ENCODE data around the gene IMMP2L.

IMMP2L gene

GRCh38 chr7:111238886-111239285, 323.4 kb downstream of the IMMP2L start:
- Histone ChIP-seq H3K27me3 (ENCODE audit: control insufficient read depth, insufficient read depth, low read length, poor library complexity, severe bottlenecking) (no peaks in the 10 kb centered on the region), H3K36me3 (ENCODE audit: control insufficient read depth, insufficient read depth, low read length) (no peaks in the 10 kb centered on the region), H3K27ac (ENCODE audit: insufficient read depth, low read depth, low read length, poor library complexity, severe bottlenecking) (no peak overlapping the region), H3K4me3 (ENCODE audit: insufficient read depth, low read depth, low read length) (no peak overlapping the region), H3K9me3 (ENCODE audit: control insufficient read depth, low read length) (no peaks in the 10 kb centered on the region), H3K4me1 (ENCODE audit: control insufficient read depth, insufficient read depth, low read length) (no peaks in the 10 kb centered on the region)
- WGBS, 2 experiments = 82 to 87% methylated on average over 1 of the region's 1 CpG

- Histone ChIP-seq H3K27ac (ENCODE audit: insufficient read depth, low read depth, low read length, poor library complexity, severe bottlenecking) (no peak overlapping the region), H3K4me1 (ENCODE audit: control insufficient read depth, insufficient read depth, low read length) (no peaks in the 10 kb centered on the region), H3K4me3 (ENCODE audit: insufficient read depth, low read depth, low read length) (no peak overlapping the region), H3K36me3 (ENCODE audit: control insufficient read depth, insufficient read depth, low read length) (no peaks in the 10 kb centered on the region), H3K9me3 (ENCODE audit: control insufficient read depth, low read length) (no peaks in the 10 kb centered on the region), H3K27me3 (ENCODE audit: control insufficient read depth, insufficient read depth, low read length, poor library complexity, severe bottlenecking) (no peaks in the 10 kb centered on the region)
Measured at GRCh38 chr7:111235709-111236108, 326.6 kb downstream of the IMMP2L start.

GRCh38 chr7:111232249-111233084, 329.8 kb downstream of the IMMP2L start:
- Histone ChIP-seq H3K9me3 (ENCODE audit: control insufficient read depth, low read length) (no peaks in the 10 kb centered on the region), H3K36me3 (ENCODE audit: control insufficient read depth, insufficient read depth, low read length) (no peaks in the 10 kb centered on the region), H3K27ac (ENCODE audit: insufficient read depth, low read depth, low read length, poor library complexity, severe bottlenecking) (no peak overlapping the region), H3K27me3 (ENCODE audit: control insufficient read depth, insufficient read depth, low read length, poor library complexity, severe bottlenecking) (no peaks in the 10 kb centered on the region), H3K4me3 (ENCODE audit: insufficient read depth, low read depth, low read length) (no peak overlapping the region), H3K4me1 (ENCODE audit: control insufficient read depth, insufficient read depth, low read length) (no peaks in the 10 kb centered on the region)
- 91 to 97% methylated on average over 2 of the region's 3 CpGs for WGBS, 2 experiments

- Histone ChIP-seq H3K9me3 (ENCODE audit: control insufficient read depth, low read length) (no peaks in the 10 kb centered on the region), H3K27me3 (ENCODE audit: control insufficient read depth, insufficient read depth, low read length, poor library complexity, severe bottlenecking) (no peaks in the 10 kb centered on the region), H3K4me1 (ENCODE audit: control insufficient read depth, insufficient read depth, low read length) (no peaks in the 10 kb centered on the region), H3K36me3 (ENCODE audit: control insufficient read depth, insufficient read depth, low read length) (no peaks in the 10 kb centered on the region), H3K27ac (ENCODE audit: insufficient read depth, low read depth, low read length, poor library complexity, severe bottlenecking) (no peak overlapping the region), H3K4me3 (ENCODE audit: insufficient read depth, low read depth, low read length) (no peak overlapping the region)
- 83 to 100% methylated on average over 1 of the region's 2 CpGs for WGBS, 2 experiments
Measured at GRCh38 chr7:111229916-111230315, 332.4 kb downstream of the IMMP2L start.

- Histone ChIP-seq H3K36me3 (ENCODE audit: control insufficient read depth, insufficient read depth, low read length) (no peaks in the 10 kb centered on the region), H3K27me3 (ENCODE audit: control insufficient read depth, insufficient read depth, low read length, poor library complexity, severe bottlenecking) (no peaks in the 10 kb centered on the region), H3K9me3 (ENCODE audit: control insufficient read depth, low read length) (no peaks in the 10 kb centered on the region), H3K4me3 (ENCODE audit: insufficient read depth, low read depth, low read length) (no peak overlapping the region), H3K4me1 (ENCODE audit: control insufficient read depth, insufficient read depth, low read length) (no peaks in the 10 kb centered on the region), H3K27ac (ENCODE audit: insufficient read depth, low read depth, low read length, poor library complexity, severe bottlenecking) (no peak overlapping the region)
- WGBS, 2 experiments = 90 to 100% methylated on average over 2 of the region's 4 CpGs
Measured at GRCh38 chr7:111229181-111229740, 333.0 kb downstream of the IMMP2L start.

GRCh38 chr7:111228437-111228836, 333.9 kb downstream of the IMMP2L start:
- 67 to 100% methylated on average over 1 of the region's 1 CpG for WGBS, 2 experiments
- H3K36me3 ChIP-seq (ENCODE audit: control insufficient read depth, insufficient read depth, low read length) = no peaks in the 10 kb centered on the region
- H3K27ac ChIP-seq (ENCODE audit: insufficient read depth, low read depth, low read length, poor library complexity, severe bottlenecking) = no peak overlapping the region
- H3K9me3 ChIP-seq (ENCODE audit: control insufficient read depth, low read length) = no peaks in the 10 kb centered on the region
- no peaks in the 10 kb centered on the region for H3K4me1 ChIP-seq (ENCODE audit: control insufficient read depth, insufficient read depth, low read length)
- H3K4me3 ChIP-seq (ENCODE audit: insufficient read depth, low read depth, low read length) = no peak overlapping the region
- no peaks in the 10 kb centered on the region for H3K27me3 ChIP-seq (ENCODE audit: control insufficient read depth, insufficient read depth, low read length, poor library complexity, severe bottlenecking)

GRCh38 chr7:111226800-111227199, 335.5 kb downstream of the IMMP2L start:
- H3K36me3 ChIP-seq (ENCODE audit: control insufficient read depth, insufficient read depth, low read length) = no peaks in the 10 kb centered on the region
- no peak overlapping the region for H3K4me3 ChIP-seq (ENCODE audit: insufficient read depth, low read depth, low read length)
- H3K27ac ChIP-seq (ENCODE audit: insufficient read depth, low read depth, low read length, poor library complexity, severe bottlenecking) = no peak overlapping the region
- H3K27me3 ChIP-seq (ENCODE audit: control insufficient read depth, insufficient read depth, low read length, poor library complexity, severe bottlenecking) = no peaks in the 10 kb centered on the region
- no peaks in the 10 kb centered on the region for H3K4me1 ChIP-seq (ENCODE audit: control insufficient read depth, insufficient read depth, low read length)
- no peaks in the 10 kb centered on the region for H3K9me3 ChIP-seq (ENCODE audit: control insufficient read depth, low read length)
- 85 to 91% methylated on average over 2 of the region's 2 CpGs for WGBS, 2 experiments

GRCh38 chr7:111224354-111225231, 337.7 kb downstream of the IMMP2L start:
- Histone ChIP-seq H3K4me3 (ENCODE audit: insufficient read depth, low read depth, low read length) (no peak overlapping the region), H3K27me3 (ENCODE audit: control insufficient read depth, insufficient read depth, low read length, poor library complexity, severe bottlenecking) (no peaks in the 10 kb centered on the region), H3K36me3 (ENCODE audit: control insufficient read depth, insufficient read depth, low read length) (no peaks in the 10 kb centered on the region), H3K9me3 (ENCODE audit: control insufficient read depth, low read length) (no peaks in the 10 kb centered on the region), H3K4me1 (ENCODE audit: control insufficient read depth, insufficient read depth, low read length) (no peaks in the 10 kb centered on the region), H3K27ac (ENCODE audit: insufficient read depth, low read depth, low read length, poor library complexity, severe bottlenecking) (no peak overlapping the region)
- WGBS, 2 experiments = 94 to 100% methylated on average over 1 to 2 of the region's 2 CpGs

GRCh38 chr7:111223802-111224253, 338.5 kb downstream of the IMMP2L start:
- WGBS, 2 experiments = 40 to 90% methylated on average over 1 to 2 of the region's 2 CpGs
- H3K27ac ChIP-seq (ENCODE audit: insufficient read depth, low read depth, low read length, poor library complexity, severe bottlenecking) = no peak overlapping the region
- H3K4me1 ChIP-seq (ENCODE audit: control insufficient read depth, insufficient read depth, low read length) = no peaks in the 10 kb centered on the region
- H3K27me3 ChIP-seq (ENCODE audit: control insufficient read depth, insufficient read depth, low read length, poor library complexity, severe bottlenecking) = no peaks in the 10 kb centered on the region
- H3K9me3 ChIP-seq (ENCODE audit: control insufficient read depth, low read length) = no peaks in the 10 kb centered on the region
- H3K36me3 ChIP-seq (ENCODE audit: control insufficient read depth, insufficient read depth, low read length) = no peaks in the 10 kb centered on the region
- no peak overlapping the region for H3K4me3 ChIP-seq (ENCODE audit: insufficient read depth, low read depth, low read length)

- Histone ChIP-seq H3K27ac (ENCODE audit: insufficient read depth, low read depth, low read length, poor library complexity, severe bottlenecking) (no peak overlapping the region), H3K27me3 (ENCODE audit: control insufficient read depth, insufficient read depth, low read length, poor library complexity, severe bottlenecking) (no peaks in the 10 kb centered on the region), H3K9me3 (ENCODE audit: control insufficient read depth, low read length) (no peaks in the 10 kb centered on the region), H3K4me1 (ENCODE audit: control insufficient read depth, insufficient read depth, low read length) (no peaks in the 10 kb centered on the region), H3K4me3 (ENCODE audit: insufficient read depth, low read depth, low read length) (no peak overlapping the region), H3K36me3 (ENCODE audit: control insufficient read depth, insufficient read depth, low read length) (no peaks in the 10 kb centered on the region)
Measured at GRCh38 chr7:111215550-111215949, 346.7 kb downstream of the IMMP2L start.
